Stimulated activated naive CD8-positive, alpha-beta T cell treated with anti-CD3 and anti-CD28 coated beads, Interleukin-15, amount 100 ng/mL, for 72 hours (primary cell): ENCODE measurements around the gene GNA15.
"Not testable (repeated sequence)": the region's sequence is repeated elsewhere in the genome, so short reads cannot be mapped to it uniquely, and the experiment has no call there.

ENCODE experiments used
- ATAC-seq: fragments of 150-1000 bp; cut with Tn5 transposase; 2 replicates; pipeline ENCODE4 v1.10.0; 2021; ENCODE audit warnings: mild to moderate bottlenecking, moderate library complexity
- DNase-seq, 2 donors: peaks; one replicate each; pipeline ENCODE4 v3.0.0; 2021 to 2022
- H3K27ac Mint-ChIP-seq, 2 donors: one replicate each; pipeline ENCODE4 v1.8.0; 2022; ENCODE audit warnings: mild to moderate bottlenecking in 2 of 2, mixed read lengths in 2 of 2, moderate library complexity in 2 of 2
- H3K27me3 Mint-ChIP-seq: one replicate; pipeline ENCODE4 v1.8.0; 2022; ENCODE audit warnings: mixed read lengths
- H3K4me1 Mint-ChIP-seq: one replicate; pipeline ENCODE4 v1.8.0; 2022; ENCODE audit warnings: mild to moderate bottlenecking, mixed read lengths
- H3K4me3 Mint-ChIP-seq, 2 donors: one replicate each; pipeline ENCODE4 v1.8.0; 2022; ENCODE audit warnings: mild to moderate bottlenecking in 2 of 2, mixed read lengths in 2 of 2, moderate library complexity in 1 of 2
- H3K9me3 Mint-ChIP-seq, 2 donors: one replicate each; pipeline ENCODE4 v1.8.0; 2022; ENCODE audit warnings: mixed read lengths in 2 of 2

Gene GNA15, protein sequence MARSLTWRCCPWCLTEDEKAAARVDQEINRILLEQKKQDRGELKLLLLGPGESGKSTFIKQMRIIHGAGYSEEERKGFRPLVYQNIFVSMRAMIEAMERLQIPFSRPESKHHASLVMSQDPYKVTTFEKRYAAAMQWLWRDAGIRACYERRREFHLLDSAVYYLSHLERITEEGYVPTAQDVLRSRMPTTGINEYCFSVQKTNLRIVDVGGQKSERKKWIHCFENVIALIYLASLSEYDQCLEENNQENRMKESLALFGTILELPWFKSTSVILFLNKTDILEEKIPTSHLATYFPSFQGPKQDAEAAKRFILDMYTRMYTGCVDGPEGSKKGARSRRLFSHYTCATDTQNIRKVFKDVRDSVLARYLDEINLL

DNA sequence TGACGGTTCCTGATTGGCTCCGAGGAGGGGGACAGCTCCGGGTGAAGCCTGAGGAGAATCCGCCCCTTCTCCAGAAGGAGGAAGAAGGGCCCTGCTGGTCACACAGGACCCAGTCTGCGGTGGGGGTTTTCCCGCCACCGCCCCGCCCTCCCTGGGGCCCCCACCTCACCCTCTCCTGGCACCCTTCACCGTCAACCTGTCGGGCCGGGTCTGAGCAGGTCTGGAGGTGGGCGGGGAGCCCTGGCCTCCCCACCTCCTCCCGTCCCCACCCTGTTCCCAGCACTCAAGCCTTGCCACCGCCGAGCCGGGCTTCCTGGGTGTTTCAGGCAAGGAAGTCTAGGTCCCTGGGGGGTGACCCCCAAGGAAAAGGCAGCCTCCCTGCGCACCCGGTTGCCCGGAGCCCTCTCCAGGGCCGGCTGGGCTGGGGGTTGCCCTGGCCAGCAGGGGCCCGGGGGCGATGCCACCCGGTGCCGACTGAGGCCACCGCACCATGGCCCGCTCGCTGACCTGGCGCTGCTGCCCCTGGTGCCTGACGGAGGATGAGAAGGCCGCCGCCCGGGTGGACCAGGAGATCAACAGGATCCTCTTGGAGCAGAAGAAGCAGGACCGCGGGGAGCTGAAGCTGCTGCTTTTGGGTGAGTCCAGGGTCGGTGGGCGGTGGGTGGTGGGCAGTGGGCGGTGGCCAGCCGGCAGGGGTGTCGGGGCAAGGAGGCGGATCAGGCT, at the start of gene GNA15:
Gene GNA15 (plus strand): TSS at position 73 of the 723 bp plus-strand sequence. CDS start 418 bp downstream, at position 491.
- Mint-ChIP-seq H3K27ac (peak within 1 kb of the TSS in 1 of 2 donors; percentile 25), H3K4me3 (peak within 1 kb of the TSS; percentile 71 to 82), H3K9me3 (no peaks in the 10 kb centered on the region), H3K4me1 (peaks cover 59% of the 10 kb centered on the region), H3K27me3 (peaks cover 18% of the 10 kb centered on the region)
- ATAC-seq: peak; percentile 43
- peak in 1 of 2 donors; percentile 39 for DNase-seq

DNA sequence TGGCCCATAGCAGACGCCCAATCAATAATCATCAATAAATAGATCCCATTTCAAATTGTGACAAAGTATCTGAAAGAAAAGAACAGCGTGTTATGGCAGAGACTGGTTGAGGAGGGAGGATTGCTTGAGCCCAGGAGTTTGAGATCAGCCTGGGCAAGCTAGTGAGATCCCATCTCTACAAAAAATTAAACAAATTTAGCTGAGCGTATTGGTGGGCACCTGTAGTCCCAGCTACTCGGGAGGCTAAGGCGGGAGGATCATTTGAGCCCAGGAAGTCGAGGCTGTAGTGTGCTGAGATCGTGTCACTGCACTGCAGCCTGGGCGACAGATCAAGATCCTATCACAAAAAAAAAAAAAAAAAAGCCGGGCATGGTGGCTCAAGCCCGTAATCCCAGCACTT, 48.1 kb upstream of the GNA15 start:
- Mint-ChIP-seq H3K4me3 (no peak overlapping the region), H3K4me1 (no peaks in the 10 kb centered on the region), H3K27me3 (no peaks in the 10 kb centered on the region), H3K9me3 (no peaks in the 10 kb centered on the region), H3K27ac (peak overlapping the region in 1 of 2 donors; percentile 85)
- no peak for DNase-seq
- ATAC-seq: no peak

DNA sequence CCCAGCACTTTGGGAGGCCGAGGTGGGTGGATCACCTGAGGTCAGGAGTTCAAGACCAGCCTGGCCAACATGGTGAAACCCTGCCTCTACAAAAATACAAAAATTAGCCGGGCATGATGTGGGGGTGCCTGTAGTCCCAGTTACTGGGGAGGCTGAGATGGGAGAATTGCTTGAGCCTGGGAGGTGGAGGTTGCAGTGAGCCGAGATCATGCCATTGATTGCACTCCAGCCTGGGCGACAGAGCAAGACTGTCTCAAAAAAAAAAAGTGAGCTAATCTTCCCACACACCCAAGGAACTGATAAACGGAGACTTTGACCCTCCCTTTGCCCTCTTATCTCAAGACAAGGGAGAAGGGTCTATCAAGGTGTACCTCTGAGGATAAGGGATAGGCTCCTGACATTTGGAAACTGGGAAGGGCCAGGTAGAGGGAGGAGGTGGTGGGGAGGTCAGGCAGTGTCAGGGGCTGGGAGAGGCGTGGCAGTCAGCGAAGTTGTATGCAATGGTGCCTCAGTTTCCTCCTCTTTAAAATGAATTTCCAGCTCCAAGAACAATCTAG, 46.5 kb upstream of the GNA15 start:
- H3K4me3 Mint-ChIP-seq, H3K4me1 Mint-ChIP-seq, H3K27ac Mint-ChIP-seq, ATAC-seq, H3K27me3 Mint-ChIP-seq, DNase-seq, H3K9me3 Mint-ChIP-seq: not testable (repeated sequence)

DNA sequence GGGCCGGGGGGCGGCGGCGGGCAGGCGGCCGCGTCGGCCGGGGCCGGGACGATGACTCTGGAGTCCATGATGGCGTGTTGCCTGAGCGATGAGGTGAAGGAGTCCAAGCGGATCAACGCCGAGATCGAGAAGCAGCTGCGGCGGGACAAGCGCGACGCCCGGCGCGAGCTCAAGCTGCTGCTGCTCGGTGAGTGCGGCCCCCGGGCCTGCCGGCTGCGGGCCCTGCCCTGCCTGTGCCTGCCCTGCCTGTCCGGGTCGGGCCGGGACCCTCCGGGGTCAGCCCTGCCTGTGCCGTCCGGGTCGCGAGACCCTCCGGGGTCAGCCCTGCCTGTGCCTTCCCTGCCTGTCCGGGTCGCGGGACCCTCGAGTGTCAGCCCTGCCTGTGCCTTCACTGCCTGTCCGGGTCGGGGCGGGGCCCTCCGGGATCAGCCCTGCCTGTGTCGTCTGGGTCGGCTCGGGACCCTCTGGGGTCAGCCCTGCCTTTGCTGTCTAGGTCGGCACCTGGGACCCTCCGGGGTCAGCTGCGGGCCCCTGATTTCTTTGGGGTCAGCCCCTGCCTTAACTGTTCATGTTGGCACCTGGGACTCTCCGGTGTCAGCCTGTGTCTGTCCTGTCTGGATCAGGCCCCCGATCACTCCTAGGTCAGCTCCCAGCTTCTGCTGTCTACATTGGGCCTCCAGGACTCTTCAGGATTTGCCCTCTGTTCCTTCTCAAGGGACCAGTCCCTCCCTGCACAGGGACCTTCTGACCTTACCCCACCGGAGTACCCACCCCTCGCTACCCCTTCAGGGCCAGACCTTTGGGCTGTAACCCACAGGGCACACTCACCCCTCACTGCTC, 41.0 kb upstream of the GNA15 start:
- H3K27me3 Mint-ChIP-seq: peaks cover 23% of the 10 kb centered on the region
- H3K4me1 Mint-ChIP-seq: peaks cover 44% of the 10 kb centered on the region
- peak overlapping the region in 1 of 2 donors; percentile 48 for H3K27ac Mint-ChIP-seq
- no peaks in the 10 kb centered on the region for H3K9me3 Mint-ChIP-seq
- DNase-seq (peak; percentile 43 to 51), ATAC-seq (peak; percentile 69)
- peak overlapping the region; percentile 82 to 87 for H3K4me3 Mint-ChIP-seq

DNA sequence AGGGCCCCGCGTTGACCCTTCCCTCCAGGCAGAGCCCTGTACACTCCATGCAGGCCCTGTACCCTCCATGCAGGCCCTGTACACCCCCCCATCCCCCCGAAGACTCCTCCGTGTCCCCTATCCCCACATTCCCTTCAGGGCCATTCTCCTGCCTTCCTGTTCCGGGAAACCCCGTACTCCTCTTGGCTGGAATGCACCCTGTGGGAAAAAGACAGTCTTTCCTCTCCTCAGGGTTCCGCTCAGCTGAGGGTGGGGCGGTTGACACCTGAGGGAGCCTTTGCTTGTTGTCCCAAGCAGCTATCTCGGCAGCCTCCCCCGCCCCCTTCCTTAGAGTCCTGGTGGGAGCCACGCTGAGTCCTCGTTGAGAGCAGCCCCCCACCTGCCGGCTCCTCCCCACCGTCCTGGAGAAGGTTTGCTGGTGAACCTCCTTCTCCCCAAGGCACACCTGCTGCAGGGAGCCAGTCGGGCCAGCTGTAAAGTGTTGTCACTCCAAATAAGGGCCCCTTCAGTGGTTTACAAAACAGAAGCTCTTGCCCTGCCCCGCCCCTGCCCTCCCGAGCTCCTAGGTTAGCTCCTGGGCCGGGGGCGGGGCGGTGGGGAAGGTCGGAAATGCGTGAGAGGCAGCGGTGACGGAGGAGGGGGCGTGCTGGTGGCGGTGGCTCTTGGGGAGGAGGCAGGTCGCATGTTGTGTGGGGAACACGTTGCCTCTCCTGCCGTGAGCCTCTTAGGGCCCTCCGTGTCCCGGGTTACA, 40.2 kb upstream of the GNA15 start:
- Mint-ChIP-seq H3K9me3 (no peaks in the 10 kb centered on the region), H3K27me3 (peaks cover 23% of the 10 kb centered on the region), H3K4me3 (peak overlapping the region; percentile 82 to 87), H3K27ac (peak overlapping the region in 1 of 2 donors; percentile 63), H3K4me1 (peaks cover 47% of the 10 kb centered on the region)
- DNase-seq: peak in 1 of 2 donors; percentile 32
- peak; percentile 10 for ATAC-seq

DNA sequence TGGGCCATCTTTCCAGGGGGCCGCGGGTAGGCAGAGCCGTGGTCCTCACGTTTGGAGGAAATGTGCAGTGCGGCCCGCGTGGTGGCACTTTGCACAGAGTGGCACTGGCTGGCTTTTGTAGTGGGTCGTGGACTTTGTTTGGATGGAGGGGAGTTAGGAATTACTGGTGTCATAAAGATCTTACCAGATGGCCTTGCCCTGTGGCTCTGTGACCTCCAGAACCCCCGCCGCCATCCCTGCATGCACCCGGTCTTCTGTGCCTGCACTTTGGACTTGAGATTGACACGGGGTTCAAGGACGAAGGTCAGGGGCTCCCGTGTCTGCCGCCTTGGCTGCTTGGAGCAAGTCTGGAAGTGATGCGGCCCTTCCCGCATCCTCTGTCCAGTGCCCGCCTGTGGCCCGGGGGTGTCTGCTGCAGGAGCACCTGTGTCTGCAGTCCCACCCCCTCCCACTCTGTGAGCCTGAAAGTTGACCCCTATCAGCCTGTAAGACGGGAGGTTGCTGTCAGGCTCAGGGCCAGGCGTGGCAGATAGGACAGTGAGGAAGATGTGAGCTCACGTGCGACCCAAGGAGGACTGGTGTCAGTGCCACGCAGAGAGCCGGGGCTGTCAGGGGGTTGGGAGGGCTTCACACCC, 39.4 kb upstream of the GNA15 start:
- peaks cover 47% of the 10 kb centered on the region for H3K4me1 Mint-ChIP-seq
- peak overlapping the region; percentile 82 to 87 for H3K4me3 Mint-ChIP-seq
- no peaks in the 10 kb centered on the region for H3K9me3 Mint-ChIP-seq
- ATAC-seq (no peak), DNase-seq (no peak)
- H3K27ac Mint-ChIP-seq: no peak overlapping the region
- peaks cover 31% of the 10 kb centered on the region for H3K27me3 Mint-ChIP-seq

DNA sequence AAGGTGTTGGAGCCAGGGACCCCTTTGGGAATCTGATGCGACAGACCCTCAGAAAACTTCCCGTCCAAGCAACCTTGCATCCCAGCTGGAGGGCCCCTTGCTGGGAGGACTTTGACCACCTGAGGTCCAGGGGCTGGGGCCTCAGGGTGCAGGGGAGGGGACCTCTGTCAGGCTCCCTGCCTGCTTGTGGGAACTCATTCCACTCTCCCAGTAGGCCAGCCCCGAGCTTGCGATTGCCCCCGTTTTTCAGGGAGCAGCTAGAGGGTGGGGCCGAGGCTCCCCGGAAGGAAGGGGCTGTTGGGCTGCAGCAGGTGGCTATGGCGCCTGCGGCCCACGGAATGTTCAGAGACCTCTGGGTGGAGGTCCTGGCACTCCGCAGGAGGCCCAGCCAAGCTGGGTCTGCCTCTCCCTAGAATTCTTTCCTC, 38.9 kb upstream of the GNA15 start:
- ATAC-seq (no peak), DNase-seq (no peak)
- Mint-ChIP-seq H3K4me3 (no peak overlapping the region), H3K27me3 (peaks cover 32% of the 10 kb centered on the region), H3K4me1 (peaks cover 47% of the 10 kb centered on the region), H3K27ac (no peak overlapping the region), H3K9me3 (no peaks in the 10 kb centered on the region)

DNA sequence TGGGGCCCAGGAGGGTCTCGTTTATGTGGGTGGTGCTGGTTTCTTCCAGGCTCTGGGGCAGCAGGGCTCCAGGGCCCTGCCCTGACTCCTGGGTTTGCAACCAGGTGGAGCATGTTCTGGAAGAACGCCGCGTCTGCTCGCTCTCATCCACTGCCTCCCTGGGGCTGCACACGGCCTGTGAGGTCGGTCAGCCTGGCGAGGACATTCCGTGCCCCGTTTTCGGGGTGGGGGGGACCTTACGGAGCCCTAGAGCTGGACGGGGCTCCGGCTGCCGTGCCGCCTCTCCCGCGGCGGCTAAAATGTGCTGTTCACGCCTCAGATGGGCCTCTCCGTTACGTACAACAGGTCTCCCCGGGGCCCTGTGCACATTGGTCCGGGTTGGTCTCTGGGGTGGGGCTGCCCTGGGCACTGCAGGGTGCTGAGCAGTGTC, 38.4 kb upstream of the GNA15 start:
- Mint-ChIP-seq H3K4me3 (no peak overlapping the region), H3K27me3 (peaks cover 32% of the 10 kb centered on the region), H3K9me3 (no peaks in the 10 kb centered on the region), H3K4me1 (peaks cover 51% of the 10 kb centered on the region), H3K27ac (no peak overlapping the region)
- ATAC-seq: no peak
- DNase-seq: no peak

DNA sequence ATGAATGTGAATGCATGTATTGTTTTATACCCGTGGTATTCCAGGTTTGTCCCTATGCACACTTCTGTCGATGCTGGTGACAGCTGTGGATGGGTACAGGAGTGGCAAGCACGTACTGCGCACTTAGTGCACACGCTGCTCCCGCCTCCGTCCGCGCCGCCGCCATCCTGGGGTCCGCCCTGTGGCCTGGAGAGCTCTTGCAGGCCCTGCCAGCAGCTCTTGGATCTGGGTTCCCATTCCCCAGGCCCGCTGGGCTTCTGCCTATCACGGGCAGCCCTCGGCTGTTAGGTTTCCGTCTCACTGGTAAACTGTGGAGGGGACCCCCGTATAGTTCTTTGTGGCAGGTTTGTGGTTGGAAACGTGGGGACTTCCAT, 37.7 kb upstream of the GNA15 start:
- DNase-seq (no peak), ATAC-seq (no peak)
- Mint-ChIP-seq H3K27me3 (peaks cover 32% of the 10 kb centered on the region), H3K4me3 (no peak overlapping the region), H3K27ac (no peak overlapping the region), H3K9me3 (no peaks in the 10 kb centered on the region), H3K4me1 (peaks cover 54% of the 10 kb centered on the region)

DNA sequence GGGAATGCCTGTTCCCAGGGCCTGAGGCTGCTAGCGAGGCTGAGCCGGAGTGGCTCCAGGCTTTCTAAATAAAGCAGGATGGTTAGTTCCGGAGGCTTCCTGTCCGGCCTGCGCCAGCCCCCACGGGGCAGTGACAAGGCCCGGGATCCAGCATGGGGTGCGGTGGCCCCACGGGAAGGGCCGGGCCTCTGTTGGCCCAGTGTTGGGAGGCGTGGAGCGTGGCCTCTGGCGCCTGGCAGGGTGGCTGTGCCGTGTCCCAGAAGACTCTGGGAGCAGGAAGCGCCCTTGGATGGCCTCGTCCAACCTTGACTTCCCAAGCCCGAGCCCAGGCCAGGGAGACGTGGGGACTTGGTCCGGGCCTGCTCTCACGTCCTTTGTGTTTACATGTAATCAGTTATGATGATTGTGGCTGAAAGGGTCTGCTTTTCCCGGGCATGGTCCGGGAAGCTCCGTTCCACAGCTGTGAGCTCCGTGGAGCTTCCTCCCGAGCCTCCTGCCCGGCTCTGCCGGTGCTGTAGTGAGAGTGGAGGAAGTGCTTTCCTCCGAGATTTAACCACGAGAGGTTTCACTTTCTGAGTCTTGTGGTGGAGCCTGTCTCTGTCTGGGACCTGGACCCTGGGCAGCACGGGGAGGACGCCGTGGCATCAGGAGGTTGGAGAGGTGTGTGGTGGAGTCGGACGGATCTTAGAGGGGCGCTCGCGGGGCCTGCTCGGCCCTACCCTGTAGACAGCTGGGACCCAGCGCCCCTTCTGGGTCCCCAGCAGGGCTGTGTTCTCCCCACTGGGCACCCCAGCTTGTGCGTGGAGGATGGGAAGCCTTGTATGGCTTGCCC, 37.1 kb upstream of the GNA15 start:
- Mint-ChIP-seq H3K4me3 (peak overlapping the region in 1 of 2 donors; percentile 21), H3K9me3 (no peaks in the 10 kb centered on the region), H3K27me3 (peaks cover 32% of the 10 kb centered on the region), H3K27ac (peak overlapping the region in 1 of 2 donors; percentile 96), H3K4me1 (peaks cover 57% of the 10 kb centered on the region)
- ATAC-seq: no peak
- no peak for DNase-seq

DNA sequence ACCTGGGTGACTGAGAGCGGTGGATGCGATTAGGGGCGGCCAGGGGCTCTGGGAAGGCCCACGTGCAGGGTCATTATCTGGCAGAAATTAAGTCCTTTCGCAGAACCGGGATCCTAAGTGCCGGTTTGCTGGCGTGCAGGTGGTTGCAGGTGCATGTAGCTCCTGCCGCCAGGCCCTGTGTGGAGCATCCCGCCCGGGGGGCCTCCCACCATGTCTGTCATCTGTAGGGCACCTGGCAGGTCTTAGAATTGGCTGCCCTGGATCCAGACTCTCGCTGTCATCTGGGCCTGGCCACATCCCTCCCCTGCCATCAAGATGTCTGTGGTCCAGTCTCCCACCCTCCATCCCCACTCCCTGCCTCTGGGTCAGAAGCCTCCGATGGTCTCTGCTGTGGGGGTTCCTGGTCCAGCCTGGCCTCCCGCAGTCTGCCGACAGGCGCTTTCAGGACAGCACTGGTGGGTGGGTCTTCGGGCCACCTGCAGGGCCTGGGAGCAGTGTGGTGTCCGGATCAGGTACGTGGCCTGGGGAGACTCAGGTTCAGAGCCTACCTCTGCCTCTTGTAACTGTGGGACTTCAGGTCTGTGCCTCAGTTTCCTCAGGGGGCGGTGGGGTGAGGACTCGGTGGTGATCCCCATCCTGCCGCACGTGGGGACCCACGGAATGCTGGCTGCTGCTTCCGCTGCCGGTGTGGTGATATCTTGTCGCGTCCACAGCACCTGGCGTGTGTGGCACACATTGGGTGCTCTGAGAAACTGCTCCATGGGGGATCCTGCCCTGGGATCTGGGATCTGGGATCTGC, 36.3 kb upstream of the GNA15 start:
- no peak for DNase-seq
- Mint-ChIP-seq H3K4me1 (peaks cover 65% of the 10 kb centered on the region), H3K27ac (peak overlapping the region in 1 of 2 donors; percentile 96), H3K27me3 (peaks cover 32% of the 10 kb centered on the region), H3K9me3 (no peaks in the 10 kb centered on the region), H3K4me3 (no peak overlapping the region)
- ATAC-seq: no peak

DNA sequence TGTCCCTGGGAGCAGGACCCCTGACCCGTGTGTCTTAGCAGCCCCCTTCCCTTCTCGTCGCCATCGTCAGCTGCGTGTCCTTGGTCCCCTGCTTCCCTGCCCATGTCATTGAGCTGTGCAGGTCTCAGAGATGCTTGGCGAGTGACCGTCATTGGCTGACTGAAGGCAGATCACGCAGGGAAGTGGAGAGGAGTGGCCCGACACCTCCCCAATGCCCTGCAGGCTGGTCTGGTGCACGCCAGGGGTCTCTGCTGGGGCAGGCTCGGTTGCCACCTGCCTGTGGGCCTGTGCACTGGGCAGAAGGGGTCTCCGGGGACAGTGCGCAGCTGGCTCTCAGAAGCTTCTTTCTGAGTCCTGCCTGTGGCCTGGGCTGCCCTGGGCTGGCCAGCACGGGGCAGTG, 35.5 kb upstream of the GNA15 start:
- Mint-ChIP-seq H3K27ac (no peak overlapping the region), H3K9me3 (no peaks in the 10 kb centered on the region), H3K4me3 (no peak overlapping the region), H3K27me3 (peaks cover 29% of the 10 kb centered on the region), H3K4me1 (peaks cover 60% of the 10 kb centered on the region)
- DNase-seq (no peak), ATAC-seq (no peak)
